Left renal pelvis (tissue), 4 donors: ENCODE measurements around the gene ME2. TPM values are rescaled to one million over a fixed set of nuclear protein-coding genes. Genes with fewer than 3 reads are reported as not detected.
"Not testable (repeated sequence)": the region's sequence is repeated elsewhere in the genome, so short reads cannot be mapped to it uniquely, and the experiment has no call there.

ENCODE experiments used
- DNase-seq, 4 donors: peaks; one replicate each; pipeline ENCODE4 v3.0.0-alpha.2; 2013; ENCODE audit warnings: low read depth in 4 of 4, low spot score in 3 of 4
- polyA plus RNA-seq, 4 donors: library from polyadenylated mRNA; unstranded; fragments of 120-200 nt; gene quantifications; one replicate each; pipeline ENCODE4 v1.2.1, GENCODE V29; 2013; ENCODE audit not compliant: insufficient read length in 4 of 4

ME2 gene
- polyA plus RNA-seq, 4 donors, result 34.3 to 43.0 (median 37.0) TPM

DNA sequence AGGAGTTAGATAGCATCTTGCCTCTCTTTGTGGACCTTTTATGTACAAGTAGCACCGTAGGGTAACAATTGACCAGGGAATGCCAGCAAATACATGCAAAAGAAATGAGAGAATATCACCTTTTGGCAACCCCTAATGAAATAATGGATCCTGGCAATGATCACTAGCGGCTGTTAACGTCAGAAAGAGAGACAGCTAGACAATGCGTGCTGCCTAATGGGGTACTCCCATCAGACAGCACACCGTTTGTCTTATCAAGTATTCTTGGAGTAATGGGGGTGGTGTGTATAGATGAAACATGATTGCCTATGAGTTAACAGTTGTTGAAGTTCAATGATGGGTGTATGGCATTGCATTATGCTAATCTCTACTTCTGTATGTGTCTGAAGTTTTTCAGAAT is 90.5 kb downstream of the ME2 start:
- DNase-seq, result no peak

DNA sequence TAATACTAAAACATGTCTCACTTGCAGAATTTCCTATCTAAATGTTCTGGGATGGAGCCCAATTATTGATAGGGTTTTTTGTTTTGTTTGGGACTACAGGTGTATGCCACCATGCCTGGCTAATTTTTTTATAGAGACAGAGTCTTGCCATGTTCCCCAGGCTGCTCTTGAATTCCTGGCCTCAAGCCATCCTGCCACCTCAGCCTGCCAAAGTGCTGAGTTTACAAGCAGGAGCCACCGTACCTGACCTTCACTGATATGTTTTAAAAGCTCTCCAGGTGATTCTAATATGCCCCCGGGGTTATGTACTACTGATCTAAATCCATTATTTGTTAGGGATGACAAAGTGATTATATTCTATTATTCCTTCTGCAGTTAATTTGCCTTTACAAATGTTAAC is 91.1 kb downstream of the ME2 start:
- DNase-seq, result no peak

DNA sequence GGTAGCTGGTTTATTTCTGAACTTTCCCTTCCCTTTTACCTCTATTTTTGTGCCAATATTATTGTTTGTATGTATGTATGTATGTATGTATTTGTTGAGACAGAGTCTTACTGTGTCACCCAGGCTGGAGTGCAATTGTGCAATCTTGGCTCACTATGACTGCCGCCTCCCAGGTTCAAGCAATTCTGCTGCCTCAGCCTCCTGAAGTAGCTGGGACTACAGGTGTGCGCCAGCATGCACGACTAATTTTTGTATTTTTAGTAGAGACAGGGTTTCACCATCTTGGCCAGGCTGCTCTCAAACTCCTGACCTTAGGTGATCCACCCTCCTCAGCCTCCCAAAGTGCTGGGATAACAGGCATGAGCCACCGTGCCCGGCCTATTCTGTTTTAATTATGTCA is 93.5 kb downstream of the ME2 start:
- DNase-seq, result not testable (repeated sequence)

DNA sequence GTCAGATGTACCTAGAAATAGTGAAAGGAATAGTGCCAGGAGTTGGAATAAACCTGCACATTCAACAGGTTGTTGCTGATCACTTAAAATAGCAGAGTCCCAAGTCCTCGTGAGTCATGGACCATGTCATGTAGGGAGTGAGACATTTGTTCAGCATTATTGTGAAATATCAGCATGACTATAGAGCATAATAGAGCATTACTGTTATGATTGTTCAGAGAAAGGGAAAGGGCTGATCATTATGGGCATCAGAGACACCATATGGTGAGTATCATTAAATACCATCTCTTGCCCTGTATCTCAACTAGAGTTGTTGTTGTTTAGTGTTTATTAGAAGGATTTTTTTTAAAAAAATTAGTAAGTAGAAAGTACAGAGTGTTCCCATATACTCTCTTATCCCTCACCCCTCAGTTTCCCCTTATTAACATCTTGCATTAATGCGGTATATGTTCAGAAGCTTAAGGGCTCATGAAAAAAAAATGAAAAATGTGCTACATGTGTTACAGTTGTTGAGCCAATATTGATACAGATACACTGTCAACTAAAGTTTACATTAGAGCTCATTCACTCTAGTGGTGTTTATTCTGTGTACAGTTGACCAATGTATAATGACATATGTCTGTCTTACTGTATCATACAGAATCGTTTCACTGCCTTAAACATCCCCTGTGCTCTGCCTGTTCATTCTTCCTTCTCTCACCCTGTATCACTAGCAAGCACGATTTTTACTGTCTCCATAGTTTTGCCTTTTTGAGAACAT is 94.6 kb downstream of the ME2 start:
- no peak for DNase-seq

DNA sequence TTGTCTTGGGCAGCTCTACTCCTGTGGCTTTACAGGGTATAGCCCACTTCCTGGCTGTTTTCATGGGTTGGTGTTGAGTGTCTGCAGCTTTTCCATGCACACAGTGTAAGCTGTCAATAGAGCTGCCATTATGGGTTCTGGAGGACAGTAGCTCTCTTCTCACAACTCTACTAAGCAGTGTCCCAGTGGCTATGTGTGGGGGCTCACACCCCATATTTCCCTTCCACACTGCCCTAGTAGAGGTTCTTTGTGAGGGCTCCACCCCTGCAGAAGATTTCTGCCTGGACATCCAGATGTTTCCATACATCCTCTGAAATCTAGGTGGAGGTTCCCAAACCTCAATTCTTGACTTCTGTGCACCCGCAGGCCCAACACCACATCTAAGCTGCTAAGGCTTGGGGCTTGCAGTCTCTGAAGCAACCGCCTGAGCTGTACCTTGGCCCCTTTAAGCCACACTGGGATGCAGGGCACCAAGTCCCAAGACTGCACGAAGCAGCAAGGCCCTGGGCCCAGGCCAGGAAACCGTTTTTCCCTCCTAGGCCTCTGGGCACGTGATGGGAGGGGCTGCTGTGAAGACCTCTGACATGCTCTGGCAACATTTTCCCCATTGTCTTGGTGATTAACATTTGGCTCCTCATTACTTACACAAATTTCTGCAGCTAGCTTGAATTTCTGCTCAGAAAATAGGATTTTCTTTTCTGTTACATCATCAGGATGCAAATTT is 98.3 kb downstream of the ME2 start:
- DNase-seq, result no peak

DNA sequence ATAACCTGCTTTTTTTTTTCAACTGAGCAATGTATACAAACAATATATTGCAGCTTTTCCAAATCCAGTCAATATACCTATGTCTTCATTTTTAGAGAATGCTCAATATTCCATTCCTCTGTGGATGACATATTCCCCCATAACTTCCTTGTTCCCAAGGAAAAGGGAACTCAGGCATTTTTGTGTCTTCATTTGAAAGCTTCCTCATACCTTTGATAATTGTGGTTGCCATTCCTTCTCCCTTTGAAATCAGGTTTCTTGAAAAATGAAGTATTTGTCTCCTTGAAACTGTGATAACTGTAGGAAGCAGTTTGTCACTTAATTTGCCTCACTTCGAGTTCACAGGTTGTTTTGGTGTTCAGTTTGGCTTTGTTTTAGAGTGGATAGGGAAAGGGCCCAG is 102.5 kb downstream of the ME2 start:
- no peak for DNase-seq

DNA sequence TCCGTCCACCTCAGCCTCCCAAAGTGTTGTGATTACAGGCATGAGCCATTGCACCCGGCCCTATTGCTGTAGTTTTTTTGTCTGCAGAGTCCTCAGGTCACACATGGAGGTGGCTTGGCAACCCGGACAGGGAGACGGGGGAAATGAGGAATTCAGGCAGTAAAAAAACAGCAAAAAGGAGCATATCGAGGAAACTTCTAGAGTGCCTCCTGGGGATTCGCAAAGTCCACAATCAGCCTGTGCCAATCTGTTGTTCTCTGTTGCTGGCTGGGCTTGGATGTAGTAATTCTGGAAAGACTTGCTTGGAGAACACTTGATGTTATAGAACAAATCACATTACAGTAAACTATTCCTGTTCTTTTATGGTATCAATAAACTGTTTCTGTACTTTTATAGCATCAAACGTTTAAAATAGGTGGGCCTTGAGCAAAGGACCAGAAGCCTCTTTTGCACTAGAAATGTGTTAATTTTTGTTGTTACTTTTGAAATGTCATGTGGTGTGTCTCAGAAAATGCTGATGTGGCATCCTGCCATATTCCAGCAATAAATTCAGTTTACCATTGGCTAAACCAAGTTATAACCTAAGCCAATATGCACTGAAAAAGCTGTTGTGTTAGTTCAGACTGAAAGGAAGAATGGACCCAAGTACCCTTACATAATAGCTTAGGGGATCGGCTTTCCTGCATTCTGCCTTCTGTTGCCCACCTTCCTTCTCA is 103.3 kb downstream of the ME2 start:
- DNase-seq, result no peak

DNA sequence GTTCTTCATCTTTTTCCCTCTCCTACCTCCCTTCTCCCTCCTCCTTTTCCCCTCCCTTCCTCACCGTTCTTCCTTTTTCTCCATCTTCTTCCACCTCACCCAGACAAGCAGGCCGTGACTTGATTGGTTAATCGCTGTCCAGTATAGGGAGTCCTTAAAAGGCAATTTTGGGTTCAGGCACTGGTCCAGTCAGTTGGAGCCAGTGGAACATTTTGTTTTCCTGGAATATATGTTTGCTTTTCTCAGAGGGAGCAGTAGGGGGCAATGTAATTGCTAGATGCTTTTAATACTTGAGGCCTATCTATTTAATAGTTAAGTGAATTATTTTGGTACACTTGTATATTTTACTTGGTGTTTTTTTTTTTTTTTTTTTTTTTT is 103.9 kb downstream of the ME2 start:
- no peak for DNase-seq

DNA sequence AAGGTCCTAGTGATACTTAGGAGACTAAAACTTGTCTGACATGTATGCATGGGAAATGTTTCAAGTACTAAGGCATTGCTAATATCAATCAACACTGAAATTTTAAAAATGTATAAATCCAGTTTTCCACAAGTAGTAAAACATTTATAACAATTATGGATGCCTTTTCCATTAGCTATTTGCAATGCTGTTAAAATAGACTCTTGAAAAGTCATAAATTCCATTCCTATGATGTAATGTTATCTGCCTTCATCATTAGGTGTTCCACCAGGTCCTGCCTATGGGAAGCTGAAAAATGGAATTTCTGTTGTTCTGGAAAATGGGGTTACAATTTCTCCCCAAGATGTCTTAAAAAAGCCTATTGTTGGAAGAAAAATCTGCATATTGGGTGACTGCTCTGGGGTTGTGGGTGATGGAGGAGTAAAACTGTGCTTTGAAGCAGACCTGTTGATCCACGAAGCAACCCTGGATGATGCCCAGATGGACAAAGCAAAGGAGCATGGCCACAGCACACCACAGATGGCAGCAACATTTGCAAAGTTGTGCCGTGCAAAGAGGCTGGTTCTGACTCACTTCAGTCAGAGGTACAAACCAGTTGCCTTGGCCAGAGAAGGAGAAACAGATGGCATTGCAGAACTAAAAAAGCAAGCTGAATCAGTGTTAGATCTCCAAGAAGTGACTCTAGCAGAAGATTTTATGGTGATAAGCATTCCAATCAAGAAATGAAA is 107.6 kb downstream of the ME2 start:
- no peak for DNase-seq

DNA sequence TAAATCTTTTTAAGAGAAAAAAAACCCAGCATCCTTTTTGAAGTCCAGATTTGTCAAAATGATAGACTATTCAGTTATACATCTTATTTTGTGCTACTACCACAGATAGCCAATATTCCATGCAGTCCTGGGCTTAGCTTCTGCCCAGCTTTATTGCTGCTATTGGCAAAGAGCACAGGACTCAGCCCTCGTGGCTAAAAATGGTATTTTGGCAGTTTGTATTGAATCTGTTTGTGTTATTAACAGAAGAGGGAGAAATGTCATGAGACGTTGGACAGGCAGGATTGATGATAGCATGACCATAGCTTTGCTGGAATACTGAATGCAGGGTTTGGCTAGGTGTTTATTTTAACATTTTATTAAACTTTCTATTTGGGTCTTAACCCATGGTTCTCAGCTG is 108.3 kb downstream of the ME2 start:
- no peak for DNase-seq

DNA sequence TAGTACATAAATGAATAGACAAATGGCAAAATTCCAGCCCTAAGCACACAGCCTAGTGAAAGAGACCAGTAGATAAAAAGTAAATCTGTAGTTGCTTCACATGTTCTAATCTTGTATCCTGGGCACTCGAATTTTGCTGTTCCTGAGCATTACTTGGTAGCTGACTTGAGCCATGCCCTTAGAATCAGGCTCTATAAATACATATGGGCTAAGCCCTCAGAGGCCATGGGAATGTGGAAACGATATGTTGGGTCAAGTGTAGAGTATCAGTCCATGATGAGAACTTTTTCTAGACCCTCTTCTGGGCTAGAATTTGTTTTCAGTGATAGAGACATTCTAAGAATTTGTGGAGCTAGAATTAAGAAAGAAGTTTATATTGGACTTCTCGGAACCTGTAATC is 110.8 kb downstream of the ME2 start:
- no peak for DNase-seq

DNA sequence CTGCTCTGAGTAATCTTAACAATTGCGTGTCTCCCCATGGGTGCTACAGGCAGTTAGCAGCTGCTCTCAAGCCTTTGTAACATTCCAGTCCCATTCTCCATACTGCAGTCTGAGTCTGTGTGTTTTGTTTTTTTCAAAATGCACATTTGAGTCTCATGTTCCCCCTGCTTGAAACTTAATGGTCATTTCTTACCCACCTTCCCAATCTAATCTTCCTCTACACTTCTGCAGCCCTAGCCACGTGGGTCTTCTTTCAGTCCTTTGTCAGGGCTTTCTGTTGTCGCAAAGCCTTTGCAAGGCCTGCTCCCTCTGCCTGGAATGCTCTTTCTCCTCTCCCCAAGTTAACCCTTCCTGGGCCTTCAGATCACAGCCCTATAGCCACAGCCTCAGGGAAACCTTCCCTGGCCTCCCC is 113.4 kb downstream of the ME2 start:
- no peak for DNase-seq

DNA sequence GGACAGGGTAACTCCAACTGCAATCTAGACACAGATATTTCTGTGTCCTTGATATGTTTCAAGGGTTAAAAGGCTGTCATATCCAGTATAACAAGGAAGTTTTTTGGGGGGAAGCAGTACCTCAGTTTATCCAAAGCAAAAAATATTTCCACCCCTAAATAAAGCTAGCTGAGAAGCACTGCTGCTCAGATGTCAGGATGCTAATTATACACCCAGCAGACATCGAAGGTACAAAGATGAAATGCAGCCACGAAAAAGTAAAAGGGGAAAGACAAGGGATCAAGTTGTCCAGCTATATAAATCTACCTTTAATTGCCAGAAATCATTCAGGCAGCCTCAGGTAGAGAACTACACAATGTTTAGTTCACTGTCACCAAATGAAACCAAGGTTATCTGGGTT is 115.1 kb downstream of the ME2 start:
- DNase-seq, result no peak

DNA sequence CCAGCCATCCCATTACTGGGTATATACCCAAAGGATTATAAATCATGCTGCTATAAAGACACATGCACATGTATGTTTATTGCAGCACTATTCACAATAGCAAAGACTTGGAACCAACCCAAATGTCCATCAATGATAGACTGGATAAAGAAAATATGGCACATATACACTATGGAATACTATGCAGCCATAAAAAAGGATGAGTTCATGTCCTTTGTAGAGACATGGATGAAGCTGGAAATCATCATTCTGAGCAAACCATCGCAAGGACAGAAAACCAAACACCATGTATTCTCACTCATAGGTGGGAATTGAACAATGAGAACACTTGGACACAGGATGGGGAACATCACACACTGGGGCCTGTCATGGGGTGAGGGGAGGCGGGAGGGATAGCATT is 124.3 kb downstream of the ME2 start:
- not testable (repeated sequence) for DNase-seq

Other genes starting within 250 kb of the ME2 start
- gene MRO, start 59.1 kb upstream of the ME2 start, polyA plus RNA-seq, result 1 to 10 TPM; 1.0 to 3.0 (median 2.2) TPM
- 10 to 100 TPM; 13.0 to 18.6 (median 15.5) TPM for gene ELAC1, start 88.9 kb downstream of the ME2 start, polyA plus RNA-seq
- 100 to 1,000 TPM; 155 to 189 (median 170) TPM for gene SMAD4, start 151.1 kb downstream of the ME2 start, polyA plus RNA-seq